ENCODE results near the gene AOC3.
"Not testable (repeated sequence)": the region's sequence is repeated elsewhere in the genome, so short reads cannot be mapped to it uniquely, and the experiment has no call there.

The AOC3 gene

GRCh38 chr17:42844271-42844670 is 6.7 kb upstream of the AOC3 start, which contains the start of gene AOC2:
AOC2 (plus strand) TSS chr17:42844580; CDS start chr17:42844627, 47 bp downstream.
- Histone ChIP-seq H3K4me1 (ENCODE audit: control insufficient read depth in 1 of 2, insufficient read depth in 2 of 2, low read length in 2 of 2) (peaks cover 0 to 2% of the 10 kb centered on the region in 2 donors), H3K36me3 (ENCODE audit: control insufficient read depth in 1 of 2, insufficient read depth in 2 of 2, low read length in 2 of 2) (peaks cover 39 to 53% of the 10 kb centered on the region in 2 donors), H3K4me3 (ENCODE audit: low read depth in 1 of 2, low read length in 2 of 2) (no peak within 1 kb of the TSS), H3K9ac (ENCODE audit: low read depth in 1 of 2, low read length in 2 of 2) (no peak within 1 kb of the TSS), H3K27me3 (ENCODE audit: control insufficient read depth in 1 of 2, insufficient read depth in 2 of 2, low read length in 2 of 2) (no peaks in the 10 kb centered on the region), H3K27ac (ENCODE audit: low read depth, low read length) (no peak within 1 kb of the TSS), H3K9me3 (ENCODE audit: control insufficient read depth in 1 of 2, low read length in 2 of 2) (no peaks in the 10 kb centered on the region)

GRCh38 chr17:42844761-42845555 is 6.0 kb upstream of the AOC3 start:
- H3K27me3 ChIP-seq (ENCODE audit: control insufficient read depth in 1 of 2, insufficient read depth in 2 of 2, low read length in 2 of 2), result no peaks in the 10 kb centered on the region
- H3K4me1 ChIP-seq (ENCODE audit: control insufficient read depth in 1 of 2, insufficient read depth in 2 of 2, low read length in 2 of 2), result peaks cover 6 to 8% of the 10 kb centered on the region in 2 donors
- peaks cover 37 to 49% of the 10 kb centered on the region in 2 donors for H3K36me3 ChIP-seq (ENCODE audit: control insufficient read depth in 1 of 2, insufficient read depth in 2 of 2, low read length in 2 of 2)
- no peak overlapping the region for H3K4me3 ChIP-seq (ENCODE audit: low read depth in 1 of 2, low read length in 2 of 2)
- H3K9ac ChIP-seq (ENCODE audit: low read depth in 1 of 2, low read length in 2 of 2), result no peak overlapping the region
- no peak overlapping the region for H3K27ac ChIP-seq (ENCODE audit: low read depth, low read length)
- H3K9me3 ChIP-seq (ENCODE audit: control insufficient read depth in 1 of 2, low read length in 2 of 2), result no peaks in the 10 kb centered on the region

- H3K9me3 ChIP-seq (ENCODE audit: control insufficient read depth in 1 of 2, low read length in 2 of 2), result no peaks in the 10 kb centered on the region
- H3K36me3 ChIP-seq (ENCODE audit: control insufficient read depth in 1 of 2, insufficient read depth in 2 of 2, low read length in 2 of 2), result peaks cover 37 to 49% of the 10 kb centered on the region in 2 donors
- no peak overlapping the region for H3K4me3 ChIP-seq (ENCODE audit: low read depth in 1 of 2, low read length in 2 of 2)
- H3K27ac ChIP-seq (ENCODE audit: low read depth, low read length), result no peak overlapping the region
- no peak overlapping the region for H3K9ac ChIP-seq (ENCODE audit: low read depth in 1 of 2, low read length in 2 of 2)
- no peaks in the 10 kb centered on the region for H3K27me3 ChIP-seq (ENCODE audit: control insufficient read depth in 1 of 2, insufficient read depth in 2 of 2, low read length in 2 of 2)
- peaks cover 10 to 13% of the 10 kb centered on the region in 2 donors for H3K4me1 ChIP-seq (ENCODE audit: control insufficient read depth in 1 of 2, insufficient read depth in 2 of 2, low read length in 2 of 2)
These were observed 5.5 kb upstream of the AOC3 start for GRCh38 chr17:42845556-42845917.

GRCh38 chr17:42845918-42846593 is 4.9 kb upstream of the AOC3 start:
- Histone ChIP-seq H3K9ac (ENCODE audit: low read depth in 1 of 2, low read length in 2 of 2) (no peak overlapping the region), H3K36me3 (ENCODE audit: control insufficient read depth in 1 of 2, insufficient read depth in 2 of 2, low read length in 2 of 2) (peaks cover 37 to 44% of the 10 kb centered on the region in 2 donors), H3K4me3 (ENCODE audit: low read depth in 1 of 2, low read length in 2 of 2) (no peak overlapping the region), H3K4me1 (ENCODE audit: control insufficient read depth in 1 of 2, insufficient read depth in 2 of 2, low read length in 2 of 2) (peaks cover 10 to 13% of the 10 kb centered on the region in 2 donors), H3K27ac (ENCODE audit: low read depth, low read length) (no peak overlapping the region), H3K9me3 (ENCODE audit: control insufficient read depth in 1 of 2, low read length in 2 of 2) (no peaks in the 10 kb centered on the region), H3K27me3 (ENCODE audit: control insufficient read depth in 1 of 2, insufficient read depth in 2 of 2, low read length in 2 of 2) (no peaks in the 10 kb centered on the region)

- Histone ChIP-seq H3K27ac (ENCODE audit: low read depth, low read length) (no peak overlapping the region), H3K4me1 (ENCODE audit: control insufficient read depth in 1 of 2, insufficient read depth in 2 of 2, low read length in 2 of 2) (peaks cover 10 to 13% of the 10 kb centered on the region in 2 donors), H3K9me3 (ENCODE audit: control insufficient read depth in 1 of 2, low read length in 2 of 2) (no peaks in the 10 kb centered on the region), H3K27me3 (ENCODE audit: control insufficient read depth in 1 of 2, insufficient read depth in 2 of 2, low read length in 2 of 2) (no peaks in the 10 kb centered on the region), H3K9ac (ENCODE audit: low read depth in 1 of 2, low read length in 2 of 2) (no peak overlapping the region), H3K4me3 (ENCODE audit: low read depth in 1 of 2, low read length in 2 of 2) (no peak overlapping the region), H3K36me3 (ENCODE audit: control insufficient read depth in 1 of 2, insufficient read depth in 2 of 2, low read length in 2 of 2) (peaks cover 31 to 38% of the 10 kb centered on the region in 2 donors)
These were observed 4.3 kb upstream of the AOC3 start for GRCh38 chr17:42846594-42847280.

- H3K27me3 ChIP-seq (ENCODE audit: control insufficient read depth in 1 of 2, insufficient read depth in 2 of 2, low read length in 2 of 2), result no peaks in the 10 kb centered on the region
- H3K27ac ChIP-seq (ENCODE audit: low read depth, low read length), result no peak overlapping the region
- peaks cover 10 to 13% of the 10 kb centered on the region in 2 donors for H3K4me1 ChIP-seq (ENCODE audit: control insufficient read depth in 1 of 2, insufficient read depth in 2 of 2, low read length in 2 of 2)
- peaks cover 19 to 24% of the 10 kb centered on the region in 2 donors for H3K36me3 ChIP-seq (ENCODE audit: control insufficient read depth in 1 of 2, insufficient read depth in 2 of 2, low read length in 2 of 2)
- no peak overlapping the region for H3K9ac ChIP-seq (ENCODE audit: low read depth in 1 of 2, low read length in 2 of 2)
- H3K9me3 ChIP-seq (ENCODE audit: control insufficient read depth in 1 of 2, low read length in 2 of 2), result no peaks in the 10 kb centered on the region
- no peak overlapping the region for H3K4me3 ChIP-seq (ENCODE audit: low read depth in 1 of 2, low read length in 2 of 2)
These were observed 2.9 kb upstream of the AOC3 start for GRCh38 chr17:42848093-42848492.

GRCh38 chr17:42849031-42849430 is 2.0 kb upstream of the AOC3 start:
- peaks cover 10 to 13% of the 10 kb centered on the region in 2 donors for H3K4me1 ChIP-seq (ENCODE audit: control insufficient read depth in 1 of 2, insufficient read depth in 2 of 2, low read length in 2 of 2)
- H3K9me3 ChIP-seq (ENCODE audit: control insufficient read depth in 1 of 2, low read length in 2 of 2), result no peaks in the 10 kb centered on the region

GRCh38 chr17:42849451-42850181 is 1.4 kb upstream of the AOC3 start:
- H3K4me3 ChIP-seq (ENCODE audit: low read depth in 1 of 2, low read length in 2 of 2), result peak overlapping the region; percentile 11 to 41

More at GRCh38 chr17:42849031-42849430, 2.0 kb upstream of the AOC3 start:
- H3K9ac ChIP-seq (ENCODE audit: low read depth in 1 of 2, low read length in 2 of 2), result no peak overlapping the region
- no peak overlapping the region for H3K4me3 ChIP-seq (ENCODE audit: low read depth in 1 of 2, low read length in 2 of 2)
- H3K27me3 ChIP-seq (ENCODE audit: control insufficient read depth in 1 of 2, insufficient read depth in 2 of 2, low read length in 2 of 2), result no peaks in the 10 kb centered on the region
- peaks cover 12 to 18% of the 10 kb centered on the region in 2 donors for H3K36me3 ChIP-seq (ENCODE audit: control insufficient read depth in 1 of 2, insufficient read depth in 2 of 2, low read length in 2 of 2)
- no peak overlapping the region for H3K27ac ChIP-seq (ENCODE audit: low read depth, low read length)

GRCh38 chr17:42851371-42852240 is 607 bp downstream of the AOC3 start:
- not testable (repeated sequence) for H3K27me3 ChIP-seq (ENCODE audit: control insufficient read depth in 1 of 2, insufficient read depth in 2 of 2, low read length in 2 of 2); H3K9me3 ChIP-seq (ENCODE audit: control insufficient read depth in 1 of 2, low read length in 2 of 2); H3K9ac ChIP-seq (ENCODE audit: low read depth in 1 of 2, low read length in 2 of 2); H3K36me3 ChIP-seq (ENCODE audit: control insufficient read depth in 1 of 2, insufficient read depth in 2 of 2, low read length in 2 of 2)
- Histone ChIP-seq H3K4me3 (ENCODE audit: low read depth in 1 of 2, low read length in 2 of 2) (peak overlapping the region in 1 of 2 donors; percentile 32), H3K4me1 (ENCODE audit: control insufficient read depth in 1 of 2, insufficient read depth in 2 of 2, low read length in 2 of 2) (peaks cover 10 to 13% of the 10 kb centered on the region in 2 donors), H3K27ac (ENCODE audit: low read depth, low read length) (peak overlapping the region; percentile 42)

More at GRCh38 chr17:42849451-42850181, 1.4 kb upstream of the AOC3 start:
- H3K36me3 ChIP-seq (ENCODE audit: control insufficient read depth in 1 of 2, insufficient read depth in 2 of 2, low read length in 2 of 2), result peaks cover 8 to 12% of the 10 kb centered on the region in 2 donors
- H3K4me1 ChIP-seq (ENCODE audit: control insufficient read depth in 1 of 2, insufficient read depth in 2 of 2, low read length in 2 of 2), result peaks cover 10 to 13% of the 10 kb centered on the region in 2 donors
- H3K9ac ChIP-seq (ENCODE audit: low read depth in 1 of 2, low read length in 2 of 2), result no peak overlapping the region
- no peaks in the 10 kb centered on the region for H3K9me3 ChIP-seq (ENCODE audit: control insufficient read depth in 1 of 2, low read length in 2 of 2)
- H3K27ac ChIP-seq (ENCODE audit: low read depth, low read length), result no peak overlapping the region
- H3K27me3 ChIP-seq (ENCODE audit: control insufficient read depth in 1 of 2, insufficient read depth in 2 of 2, low read length in 2 of 2), result no peaks in the 10 kb centered on the region
